HEK293 (cell line): Measurements from ENCODE around the gene MFGE8.

Source experiments
- ATF2 ChIP-seq: fragments of 450-650 bp; formaldehyde crosslinking; IDR thresholded peaks from 2 replicates; pipeline ENCODE4 v1.5.1; 2016; ENCODE audit warnings: missing biosample characterization, missing genetic modification characterization, low read depth
- CTCF ChIP-seq: fragments of 450-650 bp; formaldehyde crosslinking; IDR thresholded peaks from 2 replicates; pipeline ENCODE4 v1.5.1; 2016; ENCODE audit warnings: missing biosample characterization, missing genetic modification characterization
- REST ChIP-seq: fragments of 450-650 bp; formaldehyde crosslinking; IDR thresholded peaks from 2 replicates; pipeline ENCODE4 v1.5.1; 2016; ENCODE audit warnings: missing biosample characterization, missing genetic modification characterization
- ZBTB8A ChIP-seq: fragments of 450-650 bp; formaldehyde crosslinking; IDR thresholded peaks from 2 replicates; pipeline ENCODE4 v1.5.1; 2016; ENCODE audit warnings: missing biosample characterization, missing genetic modification characterization
- ZNF121 ChIP-seq: fragments of 450-650 bp; formaldehyde crosslinking; IDR thresholded peaks from 2 replicates; pipeline ENCODE4 v1.5.1; 2016; ENCODE audit warnings: missing biosample characterization, missing genetic modification characterization
- ZNF211 ChIP-seq: fragments of 450-650 bp; formaldehyde crosslinking; IDR thresholded peaks from 2 replicates; pipeline ENCODE4 v1.5.1; 2016; ENCODE audit warnings: low read depth, missing biosample characterization, missing genetic modification characterization
- ZNF274 ChIP-seq, 2 experiments: fragments of 200-500 bp in 1 of 2; fragments of 450-650 bp in 1 of 2; sonication (Bioruptor generic) in 1 of 2; formaldehyde crosslinking in 1 of 2; IDR thresholded peaks; 2 replicates each; pipeline versions ENCODE4 v1.5.1 to v1.6.1; 2014 to 2016; ENCODE audit warnings: borderline replicate concordance in 1 of 2, inconsistent platforms in 1 of 2, low read length in 1 of 2, missing biosample characterization in 1 of 2, missing genetic modification characterization in 1 of 2
- ZNF37A ChIP-seq: fragments of 450-650 bp; IDR thresholded peaks from 2 replicates; pipeline ENCODE4 v1.5.1; 2018; ENCODE audit warnings: missing biosample characterization, missing genetic modification characterization
- ZNF530 ChIP-seq: fragments of 450-650 bp; formaldehyde crosslinking; IDR thresholded peaks from 2 replicates; pipeline ENCODE4 v1.5.1; 2016; ENCODE audit warnings: low read depth, missing biosample characterization, missing genetic modification characterization
- ZNF600 ChIP-seq: fragments of 450-650 bp; formaldehyde crosslinking; IDR thresholded peaks from 2 replicates; pipeline ENCODE4 v1.5.1; 2016; ENCODE audit warnings: missing biosample characterization, missing genetic modification characterization
- ZNF830 ChIP-seq: fragments of 450-650 bp; IDR thresholded peaks from 2 replicates; pipeline ENCODE4 v1.5.0; 2018; ENCODE audit warnings: missing biosample characterization, missing genetic modification characterization, low read depth, mild to moderate bottlenecking, moderate library complexity

- TF ChIP-seq ZNF211 (tag by site-specific recombination) (no peak), CTCF (tag by site-specific recombination) (peak; percentile 91), ZNF274 (IDR thresholded peaks at IDR 0.05; ENCODE audit: low read length) (no peak), ZNF274 (tag by site-specific recombination; IDR thresholded peaks at IDR 0.05; ENCODE audit: borderline replicate concordance) (no peak), ZNF830 (no peak), REST (no peak), ZNF530 (tag by site-specific recombination) (no peak), ATF2 (tag by site-specific recombination) (no peak), ZBTB8A (tag by site-specific recombination) (no peak), ZNF121 (tag by site-specific recombination) (no peak), ZNF600 (no peak; the same call in none of the 2 replicates), ZNF37A (tag by site-specific recombination) (no peak)
Observed at GRCh38 chr15:88878720-88879184, 34.4 kb downstream of the MFGE8 start.
